Activated naive CD4-positive, alpha-beta T cell treated with anti-CD3 and anti-CD28 coated beads, Interleukin-2, amount 50 U/mL, for 72 hours (primary cell): ENCODE measurements around the gene EPB41L3. TPM values are rescaled to one million over a fixed set of nuclear protein-coding genes. Genes with fewer than 3 reads are reported as not detected.

ENCODE experiments used
- ATAC-seq, 2 donors: fragments of 150-1000 bp; cut with Tn5 transposase; 2 replicates each; pipeline ENCODE4 v1.10.0; 2021; ENCODE audit warnings: mild to moderate bottlenecking in 2 of 2, moderate library complexity in 2 of 2
- DNase-seq, 2 donors: peaks; one replicate each; pipeline ENCODE4 v3.0.0; 2021 to 2022; ENCODE audit warnings: low spot score in 2 of 2
- H3K27ac Mint-ChIP-seq, 2 donors: one replicate each; pipeline ENCODE4 v1.8.0; 2022; ENCODE audit warnings: mild to moderate bottlenecking in 2 of 2, mixed read lengths in 2 of 2
- H3K36me3 Mint-ChIP-seq, 2 donors: one replicate each; pipeline ENCODE4 v1.8.0; 2022; ENCODE audit warnings: mixed read lengths in 2 of 2
- H3K9me3 Mint-ChIP-seq, 2 donors: one replicate each; pipeline ENCODE4 v1.8.0; 2022; ENCODE audit warnings: mixed read lengths in 2 of 2
- total RNA-seq, 2 donors: library from RNA; stranded (reverse); gene quantifications; one replicate each; pipeline ENCODE4 v1.2.3, GENCODE V29; 2022

The EPB41L3 gene
- total RNA-seq, 2 donors from 2014 or later = 5.4 to 15.0 TPM

- ATAC-seq = no peak
- H3K27ac Mint-ChIP-seq = no peak overlapping the region
- H3K9me3 Mint-ChIP-seq = peaks cover 0 to 3% of the 10 kb centered on the region in 2 donors
- peaks cover 9% of the 10 kb centered on the region in 2 donors for H3K36me3 Mint-ChIP-seq
- no peak for DNase-seq
These were observed 66.6 kb downstream of the EPB41L3 start for GRCh38 chr18:5476961-5477800.

- no peak for DNase-seq
- H3K27ac Mint-ChIP-seq = no peak overlapping the region
- no peak for ATAC-seq
- no peaks in the 10 kb centered on the region for H3K9me3 Mint-ChIP-seq
- H3K36me3 Mint-ChIP-seq = no peaks in the 10 kb centered on the region
These were observed 68.5 kb downstream of the EPB41L3 start for GRCh38 chr18:5475267-5475666.

GRCh38 chr18:5469340-5469739 lies 74.5 kb downstream of the EPB41L3 start:
- no peaks in the 10 kb centered on the region for H3K9me3 Mint-ChIP-seq
- ATAC-seq (no peak), DNase-seq (no peak)
- no peaks in the 10 kb centered on the region for H3K36me3 Mint-ChIP-seq
- no peak overlapping the region for H3K27ac Mint-ChIP-seq

GRCh38 chr18:5468394-5468793 lies 75.4 kb downstream of the EPB41L3 start:
- no peak for DNase-seq

GRCh38 chr18:5467671-5468070 lies 76.1 kb downstream of the EPB41L3 start:
- DNase-seq (no peak), ATAC-seq (no peak)
- H3K9me3 Mint-ChIP-seq = no peaks in the 10 kb centered on the region
- no peaks in the 10 kb centered on the region for H3K36me3 Mint-ChIP-seq
- no peak overlapping the region for H3K27ac Mint-ChIP-seq

More at GRCh38 chr18:5468394-5468793, 75.4 kb downstream of the EPB41L3 start:
- Mint-ChIP-seq H3K36me3 (no peaks in the 10 kb centered on the region), H3K27ac (no peak overlapping the region), H3K9me3 (no peaks in the 10 kb centered on the region)
- ATAC-seq = no peak

- Mint-ChIP-seq H3K36me3 (no peaks in the 10 kb centered on the region), H3K9me3 (no peaks in the 10 kb centered on the region), H3K27ac (peak overlapping the region in 1 of 2 donors; percentile 23)
- ATAC-seq (peak in 1 of 2 donors; percentile 50), DNase-seq (no peak)
These were observed 77.5 kb downstream of the EPB41L3 start for GRCh38 chr18:5466256-5466655.

GRCh38 chr18:5464251-5464650 lies 79.5 kb downstream of the EPB41L3 start:
- Mint-ChIP-seq H3K9me3 (no peaks in the 10 kb centered on the region), H3K36me3 (no peaks in the 10 kb centered on the region), H3K27ac (peak overlapping the region in 1 of 2 donors; percentile 24)
- ATAC-seq (no peak), DNase-seq (no peak)

GRCh38 chr18:5463831-5464230 lies 80.0 kb downstream of the EPB41L3 start:
- peak in 1 of 2 donors; percentile 41 for ATAC-seq
- H3K36me3 Mint-ChIP-seq = no peaks in the 10 kb centered on the region
- H3K9me3 Mint-ChIP-seq = no peaks in the 10 kb centered on the region
- no peak for DNase-seq
- no peak overlapping the region for H3K27ac Mint-ChIP-seq

GRCh38 chr18:5463390-5463789 lies 80.4 kb downstream of the EPB41L3 start:
- DNase-seq = no peak
- no peak for ATAC-seq
- no peak overlapping the region for H3K27ac Mint-ChIP-seq
- no peaks in the 10 kb centered on the region for H3K9me3 Mint-ChIP-seq
- no peaks in the 10 kb centered on the region for H3K36me3 Mint-ChIP-seq

- no peak for DNase-seq
- Mint-ChIP-seq H3K27ac (no peak overlapping the region), H3K9me3 (no peaks in the 10 kb centered on the region), H3K36me3 (no peaks in the 10 kb centered on the region)
- no peak for ATAC-seq
These were observed 81.6 kb downstream of the EPB41L3 start for GRCh38 chr18:5462227-5462626.

GRCh38 chr18:5461041-5461440 lies 82.8 kb downstream of the EPB41L3 start:
- H3K9me3 Mint-ChIP-seq = no peaks in the 10 kb centered on the region
- no peak overlapping the region for H3K27ac Mint-ChIP-seq
- H3K36me3 Mint-ChIP-seq = no peaks in the 10 kb centered on the region
- ATAC-seq = no peak
- no peak for DNase-seq

GRCh38 chr18:5457462-5457957 lies 86.3 kb downstream of the EPB41L3 start:
- ATAC-seq (peak; percentile 41 to 59), DNase-seq (no peak)
- no peaks in the 10 kb centered on the region for H3K9me3 Mint-ChIP-seq
- peak overlapping the region; percentile 87 to 95 for H3K27ac Mint-ChIP-seq
- no peaks in the 10 kb centered on the region for H3K36me3 Mint-ChIP-seq

GRCh38 chr18:5456577-5457461 lies 87.0 kb downstream of the EPB41L3 start:
- Mint-ChIP-seq H3K36me3 (no peaks in the 10 kb centered on the region), H3K27ac (peak overlapping the region; percentile 87 to 95), H3K9me3 (no peaks in the 10 kb centered on the region)
- ATAC-seq (peak; percentile 76 to 80), DNase-seq (peak in 1 of 2 donors; percentile 37)

- H3K9me3 Mint-ChIP-seq = no peaks in the 10 kb centered on the region
- no peak overlapping the region for H3K27ac Mint-ChIP-seq
- DNase-seq (no peak), ATAC-seq (peak in 1 of 2 donors; percentile 18)
- H3K36me3 Mint-ChIP-seq = no peaks in the 10 kb centered on the region
These were observed 88.1 kb downstream of the EPB41L3 start for GRCh38 chr18:5455674-5456073.

- H3K9me3 Mint-ChIP-seq = no peaks in the 10 kb centered on the region
These were observed 90.8 kb downstream of the EPB41L3 start for GRCh38 chr18:5452943-5453443.

GRCh38 chr18:5451871-5452270 lies 91.9 kb downstream of the EPB41L3 start:
- no peak overlapping the region for H3K27ac Mint-ChIP-seq
- H3K36me3 Mint-ChIP-seq = no peaks in the 10 kb centered on the region
- ATAC-seq (no peak), DNase-seq (no peak)
- H3K9me3 Mint-ChIP-seq = no peaks in the 10 kb centered on the region

More at GRCh38 chr18:5452943-5453443, 90.8 kb downstream of the EPB41L3 start:
- Mint-ChIP-seq H3K27ac (no peak overlapping the region), H3K36me3 (no peaks in the 10 kb centered on the region)
- no peak for DNase-seq
- ATAC-seq = no peak

- peak in 1 of 2 donors; percentile 26 for ATAC-seq
These were observed 92.6 kb downstream of the EPB41L3 start for GRCh38 chr18:5451150-5451549.

More at GRCh38 chr18:5451150-5451549, 92.6 kb downstream of the EPB41L3 start:
- Mint-ChIP-seq H3K27ac (no peak overlapping the region), H3K9me3 (no peaks in the 10 kb centered on the region), H3K36me3 (no peaks in the 10 kb centered on the region)
- DNase-seq = no peak
